GM18868 (cell line): ENCODE data around the gene SLFN14.
"Not testable (repeated sequence)": the region's sequence is repeated elsewhere in the genome, so short reads cannot be mapped to it uniquely, and the experiment has no call there.

Source experiments
- ATAC-seq: cut with Tn5 transposase; IDR thresholded peaks from one replicate; pipeline ENCODE4 v1.9.1; 2021; ENCODE audit warnings: mild to moderate bottlenecking, moderate library complexity; ENCODE audit not compliant: unreplicated experiment

Gene SLFN14

GRCh38 chr17:35523296-35523695 is 37.3 kb downstream of the SLFN14 start:
- no peak for ATAC-seq

- not testable (repeated sequence) for ATAC-seq
These were observed 38.9 kb downstream of the SLFN14 start for GRCh38 chr17:35521654-35522256.

DNA sequence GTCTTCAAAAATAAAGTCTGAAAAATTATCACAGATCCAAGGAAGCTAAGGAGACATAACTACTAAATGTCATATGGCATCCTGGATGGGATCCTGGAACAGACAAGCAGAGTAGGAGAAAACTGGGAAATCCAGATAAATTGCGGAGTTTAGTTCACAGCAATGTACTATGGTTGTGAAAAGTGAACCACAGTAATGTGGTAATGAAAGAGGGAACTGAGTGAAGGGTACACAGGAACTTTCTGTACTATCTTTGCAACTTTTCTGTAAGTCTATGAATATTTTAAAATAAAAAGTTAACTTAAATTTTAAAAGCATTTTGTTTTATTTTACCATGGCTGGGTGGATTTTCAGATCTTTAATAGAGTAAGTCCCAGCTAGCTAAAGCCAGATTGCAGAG is 39.5 kb downstream of the SLFN14 start:
- ATAC-seq, result no peak

DNA sequence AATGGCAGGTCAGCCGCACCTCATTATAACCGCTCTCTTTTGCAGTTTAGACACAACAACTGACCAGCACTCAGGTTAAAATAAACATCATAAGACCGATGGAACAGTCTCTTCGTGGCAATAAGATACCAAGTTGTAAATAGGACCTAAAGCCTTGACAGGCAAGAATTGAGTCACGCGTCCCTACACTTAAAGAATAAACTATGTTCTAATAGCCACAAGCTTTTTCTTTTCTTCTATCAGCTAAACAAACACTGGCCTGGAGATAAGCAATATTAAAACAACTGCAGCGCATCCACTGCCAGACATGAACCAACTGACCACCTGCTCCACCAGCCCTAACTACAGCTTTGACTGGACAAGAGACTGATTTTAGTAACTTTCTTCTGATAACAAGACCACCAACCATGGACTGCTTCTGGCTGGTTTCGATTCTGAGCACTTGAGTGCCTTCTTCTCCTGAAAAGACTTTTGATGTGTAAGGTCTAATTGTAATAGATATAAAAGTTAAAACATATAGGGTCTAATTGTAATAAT is 40.6 kb downstream of the SLFN14 start:
- no peak for ATAC-seq

- ATAC-seq, result no peak
These were observed 41.2 kb downstream of the SLFN14 start for GRCh38 chr17:35519439-35519838.

DNA sequence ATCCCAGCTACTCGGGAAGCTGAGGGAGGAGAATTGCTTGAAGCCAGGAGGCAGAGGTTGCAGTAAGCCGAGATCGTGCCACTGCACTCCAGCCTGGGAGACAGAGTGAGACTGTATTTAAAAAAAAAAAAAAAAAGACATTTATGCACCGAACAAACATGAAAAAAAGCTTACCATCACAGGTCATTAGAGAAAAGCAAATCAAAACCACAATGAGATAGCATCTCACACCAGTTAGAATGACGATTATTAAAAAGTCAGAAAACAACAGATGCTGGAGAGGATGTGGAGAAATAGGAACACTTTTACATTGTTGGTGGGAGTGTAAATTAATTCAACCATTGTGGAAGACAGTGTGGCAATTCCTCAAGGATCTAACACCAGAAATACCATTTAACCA is 42.2 kb downstream of the SLFN14 start:
- not testable (repeated sequence) for ATAC-seq

DNA sequence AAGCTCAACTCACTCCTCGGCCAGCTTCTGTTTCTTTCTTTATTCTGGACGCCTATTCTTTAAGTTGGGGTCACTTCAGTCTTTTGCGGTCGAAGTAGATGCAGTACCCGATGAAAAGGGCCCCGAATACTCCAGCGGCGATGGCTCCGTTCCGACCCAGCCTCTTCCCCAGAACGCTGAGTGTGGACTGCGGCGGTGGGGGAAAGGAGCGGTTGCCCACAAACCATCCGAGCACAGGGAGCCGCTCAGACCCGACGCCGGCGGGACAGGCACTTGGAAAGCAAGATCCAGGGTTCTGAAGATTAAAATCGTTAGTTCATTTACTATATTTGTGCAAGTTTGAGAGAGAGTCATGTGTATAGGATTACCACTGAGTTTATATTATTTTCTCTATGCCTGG is 45.6 kb downstream of the SLFN14 start:
- no peak for ATAC-seq

GRCh38 chr17:35514564-35514963 is 46.1 kb downstream of the SLFN14 start:
- no peak for ATAC-seq
